T follicular helper cell (primary cell): ENCODE measurements around the gene UBQLN1.

Experiments
- DNase-seq: peaks from one replicate; pipeline ENCODE4 v3.0.0-alpha.2; 2020; ENCODE audit warnings: low read depth

Gene UBQLN1

DNA sequence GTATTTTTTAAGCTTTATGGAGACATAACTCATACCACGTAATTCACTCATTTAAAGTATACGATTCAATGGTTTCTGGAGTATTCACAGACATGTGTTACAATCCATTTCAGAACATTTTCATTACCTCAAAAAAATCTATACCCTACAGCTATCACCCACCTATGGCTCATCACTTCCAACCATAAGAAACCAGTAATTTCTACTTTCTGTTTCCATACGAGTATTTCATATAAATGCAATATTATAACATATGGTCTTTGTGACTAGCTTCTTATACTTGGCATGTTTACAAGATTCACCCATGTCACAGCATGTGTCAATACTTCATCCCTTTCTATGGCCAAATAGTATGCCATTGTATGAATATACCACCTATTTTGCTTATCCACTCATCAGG, 18.8 kb downstream of the UBQLN1 start:
- no peak for DNase-seq

DNA sequence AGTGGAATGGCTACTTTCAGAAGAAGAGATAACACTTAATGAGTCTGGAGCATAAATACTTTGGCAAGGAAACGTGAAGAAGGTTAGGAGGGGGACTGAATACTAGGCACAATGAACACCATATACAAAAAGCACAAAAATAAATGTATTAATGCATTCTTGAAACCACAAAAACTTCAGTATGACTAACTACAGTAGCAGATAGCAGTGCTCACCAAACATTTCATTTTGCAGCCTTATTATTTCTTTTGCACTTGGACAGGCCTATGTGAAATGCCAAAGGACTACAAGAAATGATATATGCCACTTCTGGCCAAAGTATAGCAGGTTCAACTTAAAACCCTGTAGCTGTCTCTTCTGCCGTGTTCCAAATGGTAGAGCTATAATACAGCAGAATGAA, 26.3 kb downstream of the UBQLN1 start:
- no peak for DNase-seq

DNA sequence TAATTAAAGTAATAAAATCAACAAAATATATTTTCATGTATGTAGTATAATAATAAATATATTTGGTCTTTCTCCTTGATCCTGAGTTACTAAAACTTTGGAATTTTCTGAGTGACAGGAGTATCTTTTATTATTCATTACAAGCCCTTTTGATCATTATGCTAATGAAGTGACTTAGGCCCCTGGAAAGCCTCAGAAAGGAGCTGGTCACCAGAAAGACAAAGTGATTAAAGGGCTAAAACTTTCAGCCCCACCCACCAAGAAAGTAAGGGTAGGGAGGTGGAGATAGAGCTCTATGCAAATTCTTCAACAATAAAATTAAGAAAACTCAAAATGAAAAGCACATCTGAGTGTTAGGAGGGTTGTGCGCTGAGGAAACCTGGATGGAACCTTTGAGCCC, 27.5 kb downstream of the UBQLN1 start:
- no peak for DNase-seq

DNA sequence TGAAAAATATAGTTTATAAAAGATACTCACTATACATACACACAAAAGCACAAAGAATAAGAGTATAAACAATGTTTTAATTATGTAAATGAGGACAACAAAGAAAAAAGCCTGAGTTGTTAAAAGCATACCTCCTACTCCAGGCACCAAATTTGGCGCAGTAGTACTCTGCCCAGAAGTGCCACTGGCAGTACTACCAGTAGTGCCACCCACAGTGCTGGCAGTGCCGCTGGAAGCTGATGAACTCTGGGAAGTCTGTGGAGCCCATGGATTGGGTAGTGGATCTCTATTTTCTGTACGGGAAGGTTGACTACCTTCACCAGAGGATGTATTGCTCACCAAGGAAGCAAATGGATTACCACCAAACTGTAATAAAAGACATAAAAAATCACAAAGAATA, 30.2 kb downstream of the UBQLN1 start:
- DNase-seq = no peak

DNA sequence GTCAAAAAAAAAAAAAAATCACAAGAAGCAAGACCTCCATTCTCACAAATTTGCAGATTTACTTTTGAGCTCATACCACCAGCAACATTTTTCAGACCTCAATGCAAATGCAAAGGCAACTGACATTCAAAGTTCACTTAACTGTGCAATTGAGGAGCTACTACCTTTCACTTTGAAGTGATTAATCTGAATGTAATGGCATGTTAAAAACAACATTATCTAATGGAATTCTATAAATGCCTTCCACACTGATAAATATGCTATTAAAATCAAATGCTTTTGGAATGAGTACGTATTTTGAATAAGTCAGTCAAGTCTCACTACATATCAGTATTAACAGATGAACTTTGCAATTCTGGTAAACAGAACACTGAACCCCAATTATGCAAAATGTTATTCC, 32.3 kb downstream of the UBQLN1 start:
- DNase-seq = no peak

DNA sequence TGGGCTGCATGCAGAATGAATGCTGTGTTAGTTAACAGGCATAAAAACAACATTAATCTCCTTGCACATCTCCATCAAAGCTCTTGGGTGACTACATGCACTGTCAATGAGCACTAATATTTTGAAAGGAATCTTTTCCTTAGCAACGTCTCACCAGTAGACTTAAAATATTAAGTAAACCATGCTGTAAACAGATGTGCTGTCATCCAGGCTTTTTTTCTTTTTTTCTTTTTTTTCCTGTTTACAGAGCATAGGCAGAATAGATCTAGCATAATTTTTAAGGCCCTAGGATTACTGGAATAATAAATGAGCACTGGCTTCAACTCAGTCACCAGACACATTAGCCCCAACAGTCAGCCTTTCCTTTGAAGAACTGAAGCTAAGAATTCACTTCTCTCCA, 36.3 kb downstream of the UBQLN1 start:
- no peak for DNase-seq

DNA sequence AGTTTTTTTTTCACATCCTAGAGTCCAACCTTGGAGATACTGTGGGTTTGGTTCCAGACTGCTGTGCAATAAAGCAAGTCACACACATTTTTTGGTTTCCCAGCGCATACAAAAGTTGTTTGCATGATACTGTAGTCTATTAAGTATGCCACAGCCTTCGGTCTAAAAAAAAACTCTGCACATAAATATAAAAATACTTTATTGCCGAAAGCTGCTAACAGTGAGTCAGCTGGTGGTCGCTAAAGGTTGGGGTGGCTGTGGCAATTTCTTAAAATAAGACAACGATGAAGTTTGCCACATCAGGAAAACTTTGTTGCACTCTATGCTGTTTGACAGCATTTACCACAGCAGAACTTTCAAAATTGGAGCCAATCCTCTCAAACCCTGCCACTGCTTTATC, 37.4 kb downstream of the UBQLN1 start:
- no peak for DNase-seq

DNA sequence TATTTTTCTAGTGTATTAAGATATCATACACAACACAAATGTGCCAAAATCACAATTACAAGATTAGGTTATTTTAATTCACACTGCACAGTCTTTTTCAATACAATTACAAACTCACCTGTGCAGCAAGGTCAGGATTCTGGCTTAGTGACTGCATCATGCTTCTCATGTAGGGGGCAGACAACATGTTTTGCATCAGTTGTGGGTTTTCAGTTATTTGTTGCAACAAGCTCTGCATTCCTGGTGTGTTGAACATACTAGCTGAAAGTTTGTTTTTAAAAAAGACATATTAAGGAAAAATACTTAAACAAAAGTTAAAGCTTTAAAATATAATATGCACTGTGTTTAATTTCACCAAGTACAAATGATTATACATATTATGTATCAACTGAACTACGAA, 38.7 kb downstream of the UBQLN1 start:
- DNase-seq = no peak

DNA sequence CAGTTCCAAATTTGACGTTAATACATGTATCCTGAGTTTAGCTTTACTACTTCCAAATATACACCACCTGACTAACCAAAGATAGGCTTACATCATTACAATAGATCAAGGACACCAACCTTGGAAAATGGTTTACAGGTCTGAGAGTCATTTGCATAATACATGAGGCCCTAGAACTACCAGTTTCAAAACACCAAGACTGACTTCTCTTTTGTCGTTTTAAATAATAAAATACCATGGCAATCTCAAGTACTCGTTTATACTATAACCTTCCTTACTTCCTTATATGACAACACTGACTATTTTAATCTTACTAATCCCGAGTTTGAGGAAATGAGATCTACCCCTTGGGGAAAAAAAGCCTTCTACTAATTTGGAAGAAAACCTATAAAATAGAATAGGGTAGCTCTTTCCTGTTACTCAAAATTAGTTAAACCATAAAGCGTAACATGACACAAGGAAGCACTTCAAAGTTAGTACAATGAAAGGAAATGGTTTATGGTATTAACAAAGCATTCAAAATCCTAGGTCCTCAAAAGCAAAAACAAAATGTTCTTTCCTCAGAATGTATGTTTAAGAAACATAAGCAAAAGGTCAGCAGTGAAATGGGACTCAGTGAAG, 42.1 kb downstream of the UBQLN1 start:
- no peak for DNase-seq

DNA sequence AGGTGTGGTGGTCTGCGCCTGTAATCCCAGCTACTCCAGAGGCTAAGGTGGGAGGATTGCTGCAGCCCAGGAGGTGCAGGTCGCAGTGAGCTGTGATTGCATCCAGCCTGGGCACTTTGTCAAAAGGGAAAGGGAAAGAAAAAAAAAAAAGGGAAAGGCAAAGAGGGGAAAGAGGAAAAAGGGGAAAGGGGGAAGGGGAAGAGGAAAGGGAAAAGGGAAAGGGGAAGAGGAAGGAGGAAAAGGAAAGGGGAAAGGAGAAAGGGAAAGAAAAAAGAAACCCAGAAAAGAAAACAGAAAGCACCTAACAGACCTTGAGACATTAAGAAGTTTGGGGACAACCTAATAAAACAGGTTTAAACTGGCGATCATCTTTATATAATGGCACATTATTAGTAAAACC, 44.8 kb downstream of the UBQLN1 start:
- DNase-seq = no peak

DNA sequence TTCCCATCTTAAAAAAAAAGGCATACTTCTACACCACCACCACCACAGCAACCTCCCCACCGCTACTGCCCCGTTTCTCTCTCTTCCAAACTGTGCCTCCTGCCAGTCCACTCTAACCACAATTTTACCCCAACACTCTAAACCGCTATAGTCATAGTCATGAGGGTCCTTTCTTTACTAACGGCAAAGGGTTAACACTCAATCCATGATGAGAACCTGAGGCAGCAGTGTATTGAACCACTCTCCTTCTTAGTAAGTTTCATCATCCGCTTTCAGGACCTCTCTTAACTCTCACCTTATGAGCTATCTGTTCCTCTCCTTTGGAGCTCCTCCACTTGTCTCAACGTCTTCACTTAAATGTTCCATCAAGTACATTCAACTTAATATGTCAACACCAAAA, 50.8 kb downstream of the UBQLN1 start:
- no peak for DNase-seq

DNA sequence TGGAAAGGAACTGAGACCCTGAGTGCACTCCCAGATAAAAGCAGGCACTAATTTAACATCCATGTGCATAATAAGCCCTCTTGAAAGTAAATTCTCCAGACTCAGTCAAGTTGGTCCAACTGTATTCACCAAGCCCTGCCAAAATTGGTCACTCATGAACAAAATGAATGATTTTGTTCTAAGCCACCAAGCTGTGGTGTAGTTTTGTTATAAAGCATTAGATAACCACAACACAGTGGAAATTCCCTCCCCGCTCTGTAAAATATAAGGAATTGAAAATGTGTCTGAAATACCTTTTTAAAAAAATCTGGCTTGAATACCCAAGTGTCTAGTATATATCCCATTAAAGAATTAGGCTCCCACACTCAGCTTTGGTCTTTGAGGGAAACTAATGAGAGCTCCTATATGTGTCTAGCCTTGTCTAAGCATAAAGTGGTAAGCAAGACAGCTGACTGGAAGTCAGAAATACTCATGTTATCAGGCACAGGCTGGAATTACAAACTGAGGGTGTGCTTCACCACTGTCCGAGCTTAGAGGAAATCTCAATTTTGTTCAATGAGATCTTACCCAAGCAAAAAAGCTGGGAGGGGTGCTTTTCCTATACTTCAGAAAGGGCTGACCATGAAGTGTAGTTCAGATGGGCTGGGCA, 51.6 kb downstream of the UBQLN1 start:
- no peak for DNase-seq

DNA sequence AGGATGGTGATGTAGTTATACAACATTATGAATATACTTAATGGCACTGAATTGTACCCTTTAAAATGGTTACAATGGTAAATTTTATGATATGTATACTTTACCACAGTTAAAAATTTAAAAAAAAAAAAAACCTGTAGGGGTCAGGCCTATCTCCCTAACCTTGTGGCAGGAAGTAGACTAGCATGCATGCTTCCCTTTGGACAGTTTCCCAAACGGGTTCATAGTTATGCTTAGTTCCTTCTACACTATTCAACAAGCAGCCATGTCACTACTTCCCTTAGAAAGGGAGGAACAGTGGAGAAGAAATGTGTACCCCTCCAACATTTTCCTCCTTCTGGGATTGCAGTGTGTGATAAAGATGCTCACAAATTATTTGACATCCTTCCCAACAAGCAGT, 52.3 kb downstream of the UBQLN1 start:
- DNase-seq = no peak

DNA sequence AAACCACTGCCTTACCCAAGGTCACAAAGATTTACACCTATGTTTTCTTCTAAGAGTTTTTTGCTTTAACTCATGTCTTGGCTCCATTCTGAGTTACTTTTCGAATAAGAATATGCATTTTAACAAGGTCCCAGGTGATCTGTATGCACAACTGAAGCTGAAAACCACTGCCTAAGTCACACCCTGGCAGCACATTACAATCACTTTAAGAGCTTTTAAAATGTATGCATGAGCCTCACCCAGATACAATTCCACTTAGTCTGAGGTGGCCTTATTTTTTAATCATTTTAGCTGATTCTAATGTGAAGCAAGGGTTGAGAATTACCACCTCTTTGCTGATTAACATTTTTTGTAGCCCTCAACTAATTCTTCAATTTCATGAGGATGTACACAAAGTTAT, 55.3 kb downstream of the UBQLN1 start:
- no peak for DNase-seq

DNA sequence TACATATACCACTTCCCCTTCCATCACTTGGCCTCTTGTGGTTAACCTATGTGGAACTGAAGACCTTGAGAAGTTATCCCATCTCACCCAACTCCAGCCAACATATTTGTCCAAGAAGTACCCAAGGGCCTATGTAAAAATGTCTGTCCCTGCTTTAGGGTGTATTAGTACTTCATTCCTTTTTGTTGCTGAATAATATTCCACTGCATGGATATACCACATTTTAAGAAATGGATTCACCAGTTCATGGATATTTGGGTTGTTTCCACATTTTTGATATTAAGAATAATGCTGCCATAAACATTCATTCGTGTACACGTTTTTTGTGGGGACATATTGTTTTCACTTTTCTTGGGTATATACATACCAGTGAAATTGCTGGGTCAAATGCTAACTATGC, 56.2 kb downstream of the UBQLN1 start:
- no peak for DNase-seq

DNA sequence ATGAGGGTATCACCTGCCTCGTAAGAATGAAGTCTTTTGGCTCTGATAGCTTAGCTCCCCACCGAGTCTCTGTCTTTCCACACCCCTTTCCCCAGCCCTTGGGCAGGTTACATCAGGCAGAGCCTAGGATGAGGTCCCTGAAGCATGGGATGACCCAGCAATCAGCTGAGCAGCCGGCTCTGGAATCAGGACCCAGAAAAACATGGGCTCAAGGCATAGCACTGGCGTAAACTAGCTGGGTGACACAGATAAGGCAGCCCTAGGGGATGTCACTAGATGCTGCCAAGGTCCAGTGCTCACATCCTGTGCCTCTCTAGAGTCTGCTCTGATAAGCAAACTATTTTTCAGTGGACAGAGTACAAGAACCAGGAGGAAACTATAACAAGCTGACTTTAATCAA, 58.2 kb downstream of the UBQLN1 start:
- DNase-seq = no peak

DNA sequence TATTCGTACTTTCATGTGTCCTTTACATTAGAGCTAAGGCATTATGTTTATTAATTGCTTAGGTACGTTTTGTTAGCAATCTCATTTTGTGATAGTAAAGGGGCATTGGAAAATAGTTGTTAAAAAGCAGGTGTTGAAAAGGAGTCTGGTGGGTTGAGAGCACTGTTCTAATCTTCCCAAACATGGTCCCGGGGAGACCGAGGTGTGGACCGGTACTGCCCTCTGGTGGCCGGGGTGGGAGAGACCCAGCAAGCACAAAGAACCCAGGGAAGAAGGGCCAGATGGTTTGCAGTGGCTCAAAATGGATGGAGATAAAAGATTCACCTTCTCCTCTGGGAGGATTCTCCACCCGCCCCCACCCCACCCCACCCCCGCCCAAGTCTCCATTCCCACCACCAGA, 58.7 kb downstream of the UBQLN1 start:
- peak; percentile 67 for DNase-seq

DNA sequence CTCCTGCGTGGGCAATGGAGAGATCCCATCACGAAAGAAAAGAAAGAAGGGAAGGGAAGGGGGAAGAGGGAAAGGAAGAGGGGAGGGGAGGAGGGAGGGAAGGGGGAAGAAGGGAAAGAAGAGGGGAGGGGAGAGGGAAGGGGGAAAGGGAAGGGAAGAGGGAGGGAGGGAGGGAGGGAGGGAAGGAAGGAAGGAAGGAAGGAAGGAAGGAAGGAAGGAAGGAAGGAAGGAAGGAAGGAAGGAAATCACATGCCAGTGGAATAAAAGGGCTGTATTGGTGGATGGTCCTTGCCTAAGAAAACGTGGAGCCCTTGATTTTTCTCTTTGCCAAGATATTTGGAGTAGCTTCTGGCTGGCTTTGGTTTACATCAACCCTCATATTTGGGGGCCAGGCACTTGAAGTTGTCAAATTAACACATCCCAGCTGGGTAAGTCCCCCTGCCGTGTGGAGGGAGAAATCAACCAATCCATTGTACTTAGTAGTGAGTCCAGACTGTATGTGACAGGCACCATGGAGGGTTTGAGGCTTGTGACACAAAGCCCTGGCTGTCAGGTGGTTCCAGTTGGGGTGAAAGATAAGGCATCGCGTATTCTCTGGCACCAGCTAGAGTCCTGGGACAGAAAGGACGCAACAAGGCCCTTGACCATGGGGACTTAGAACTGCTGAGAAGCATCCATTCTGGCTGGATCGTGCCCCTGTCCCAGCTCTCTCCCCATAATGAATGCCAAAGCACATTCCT, 61.1 kb downstream of the UBQLN1 start:
- DNase-seq = no peak

DNA sequence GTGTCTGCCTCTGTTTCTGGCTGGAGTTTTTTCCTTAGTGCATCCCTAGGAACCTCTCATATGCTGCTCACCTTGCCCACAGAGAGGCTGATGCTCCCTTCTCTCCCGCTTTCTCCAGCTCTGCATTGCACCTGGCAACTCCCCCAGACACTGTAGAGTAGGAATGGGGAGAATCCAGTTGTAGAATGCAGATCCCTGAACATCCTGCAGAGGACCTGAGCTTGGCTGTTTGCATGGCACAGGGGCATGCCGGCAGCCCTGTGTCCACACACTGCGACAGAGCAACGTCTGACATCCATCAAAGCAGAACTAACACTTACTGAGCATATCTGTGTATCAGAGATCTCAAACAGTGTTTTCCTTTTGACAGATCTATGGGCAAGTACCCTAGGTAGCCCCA, 65.0 kb downstream of the UBQLN1 start:
- no peak for DNase-seq

DNA sequence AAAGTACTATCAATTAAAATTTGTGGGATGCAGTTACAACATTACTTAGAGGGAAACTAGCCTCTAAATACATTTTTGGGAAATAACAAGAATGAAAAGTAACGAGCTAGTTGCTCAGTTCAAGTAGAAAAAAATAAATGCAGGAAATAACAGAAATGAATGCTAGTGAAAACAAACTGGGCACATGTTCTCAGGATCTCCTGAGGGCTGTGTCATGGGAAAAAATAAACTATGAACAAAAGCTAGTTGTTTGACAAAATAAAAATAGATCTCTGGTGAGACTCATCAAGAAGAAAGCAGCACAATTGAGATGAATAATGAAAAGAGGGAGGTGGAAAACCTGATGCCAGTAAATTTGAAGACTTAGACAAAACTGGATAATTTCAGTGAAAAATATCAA, 68.5 kb downstream of the UBQLN1 start:
- no peak for DNase-seq

DNA sequence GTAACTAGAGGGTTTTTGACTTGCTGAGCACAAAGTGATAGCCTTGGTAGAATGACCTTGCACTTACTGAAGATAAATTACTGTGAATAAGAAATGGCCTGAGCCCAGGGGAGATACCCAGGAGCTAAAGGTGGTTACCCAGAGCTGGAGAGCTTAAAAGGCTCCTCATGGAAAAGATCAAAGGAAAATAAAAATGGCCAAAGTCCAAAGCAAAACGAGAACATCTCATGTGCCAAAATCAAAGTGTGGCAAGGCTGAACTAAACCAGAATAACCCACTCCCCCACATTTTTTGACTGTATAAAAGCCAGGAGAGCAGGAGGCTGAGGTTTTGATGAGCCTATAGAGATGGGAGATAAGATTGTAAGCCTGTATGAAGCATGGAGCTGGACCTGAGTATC, 70.4 kb downstream of the UBQLN1 start:
- no peak for DNase-seq

DNA sequence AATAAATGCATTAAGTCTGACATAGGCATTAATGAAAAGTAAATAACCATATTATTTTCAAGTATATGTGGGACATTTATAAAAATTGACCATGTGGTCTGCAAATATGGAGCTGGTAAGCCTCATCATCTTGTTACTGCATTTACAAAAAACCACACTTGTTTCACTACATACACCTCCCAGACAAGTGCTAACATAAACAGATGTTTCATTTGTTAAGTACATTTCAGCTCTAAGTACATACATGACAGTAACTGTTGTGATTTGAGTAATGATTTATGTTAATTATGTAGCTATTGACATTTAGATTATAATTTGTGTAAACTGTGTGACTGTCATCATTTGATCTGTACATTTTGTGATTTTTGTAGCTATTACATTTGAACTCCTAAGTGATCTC, 70.9 kb downstream of the UBQLN1 start:
- DNase-seq = no peak

DNA sequence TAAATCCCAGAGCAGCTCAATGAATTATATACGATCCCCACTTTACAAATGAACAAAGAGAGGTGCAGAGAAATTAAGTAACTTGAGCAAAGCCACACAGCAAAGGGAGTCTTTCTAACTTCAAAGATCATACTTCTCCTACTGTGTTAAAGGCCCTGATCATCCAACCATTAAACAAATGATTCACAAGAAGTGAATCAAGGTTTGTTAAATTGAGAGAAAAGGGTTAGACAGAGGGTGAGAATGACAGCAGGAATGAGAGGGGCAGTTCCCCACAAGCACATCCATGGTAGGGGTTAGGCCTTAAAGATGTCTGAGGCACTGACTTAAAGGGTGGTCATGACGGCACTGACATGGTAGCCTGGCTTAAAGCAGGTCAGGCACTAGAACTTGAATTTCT, 74.1 kb downstream of the UBQLN1 start:
- no peak for DNase-seq

DNA sequence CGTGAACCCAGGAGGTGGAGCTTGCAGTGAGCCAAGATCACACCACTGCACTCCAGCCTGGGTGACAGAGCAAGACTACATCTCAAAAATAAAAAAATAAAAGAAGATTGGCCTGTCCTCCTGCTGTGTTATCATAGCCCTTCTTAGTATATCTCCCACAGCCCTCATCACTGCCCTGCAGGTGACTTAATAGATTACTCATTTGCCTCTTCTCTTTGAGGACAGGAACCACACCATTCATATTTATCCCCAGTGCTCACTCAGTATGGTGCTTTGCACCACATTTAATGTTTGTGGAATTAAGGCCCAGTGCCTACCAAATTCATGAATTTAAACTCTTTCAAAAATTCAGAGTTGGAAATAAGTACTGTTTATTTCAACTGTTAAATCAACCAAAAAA, 74.5 kb downstream of the UBQLN1 start:
- DNase-seq = no peak
